MM.1S (cell line): ENCODE measurements around the gene RXFP1.

ENCODE experiments used
- DNase-seq: peaks from one replicate; pipeline ENCODE4 v3.0.0-alpha.2; 2015
- H2AFZ ChIP-seq: fragments of 300-600 bp; sonication (generic); 2 replicates; pipeline ENCODE4 v1.6.0; 2016; ENCODE audit warnings: antibody characterized with exemption, low read length
- H3F3A ChIP-seq: fragments of 300-600 bp; sonication (generic); 2 replicates; pipeline ENCODE4 v1.6.1; 2016; ENCODE audit warnings: mild to moderate bottlenecking, antibody characterized with exemption, low read length, moderate library complexity, mixed read lengths; ENCODE audit not compliant: insufficient read depth
- H3K27ac ChIP-seq: fragments of 300-600 bp; sonication (generic); 2 replicates; pipeline ENCODE4 v1.5.1; 2016; ENCODE audit warnings: mild to moderate bottlenecking, low read length
- H3K27me3 ChIP-seq: fragments of 300-600 bp; sonication (generic); replicated peaks from 2 replicates; pipeline ENCODE4 v1.6.0; 2016; ENCODE audit warnings: low read length; ENCODE audit not compliant: insufficient read depth
- H3K36me3 ChIP-seq: fragments of 300-600 bp; sonication (generic); replicated peaks from 2 replicates; pipeline ENCODE4 v1.6.1; 2016; ENCODE audit warnings: mild to moderate bottlenecking, low read length, mixed read lengths; ENCODE audit not compliant: insufficient read depth
- H3K4me1 ChIP-seq: fragments of 300-600 bp; sonication (generic); 2 replicates; pipeline ENCODE4 v1.6.1; 2016; ENCODE audit warnings: low read length, mixed read lengths
- H3K4me2 ChIP-seq: fragments of 300-600 bp; sonication (generic); 2 replicates; pipeline ENCODE4 v1.6.0; 2016; ENCODE audit warnings: low read depth, low read length
- H3K4me3 ChIP-seq: fragments of 300-600 bp; sonication (generic); 2 replicates; pipeline ENCODE4 v1.5.1; 2016; ENCODE audit warnings: low read length, mixed read lengths
- H3K79me2 ChIP-seq: fragments of 300-600 bp; sonication (generic); 2 replicates; pipeline ENCODE4 v1.6.1; 2016; ENCODE audit warnings: mixed run types, low read length, mixed read lengths
- H3K9ac ChIP-seq: fragments of 300-600 bp; sonication (generic); 2 replicates; pipeline ENCODE4 v1.6.1; 2016; ENCODE audit warnings: low read length, mixed read lengths
- H3K9me2 ChIP-seq: fragments of 300-600 bp; sonication (generic); replicated peaks from 2 replicates; pipeline ENCODE4 v1.6.1; 2016; ENCODE audit warnings: mild to moderate bottlenecking, low read length, mixed read lengths; ENCODE audit not compliant: insufficient read depth
- H3K9me3 ChIP-seq: fragments of 300-600 bp; sonication (generic); replicated peaks from 2 replicates; pipeline ENCODE4 v1.6.1; 2016; ENCODE audit warnings: mild to moderate bottlenecking, low read length, mixed read lengths; ENCODE audit not compliant: insufficient read depth
- H4K20me1 ChIP-seq: fragments of 300-600 bp; sonication (generic); 2 replicates; pipeline ENCODE4 v1.6.1; 2016; ENCODE audit warnings: mild to moderate bottlenecking, low read length, moderate library complexity, mixed read lengths; ENCODE audit not compliant: insufficient read depth
- CTCF ChIP-seq: fragments of 300-600 bp; sonication (generic); IDR thresholded peaks from 2 replicates; pipeline ENCODE4 v1.5.1; 2016; ENCODE audit warnings: antibody characterized with exemption, low read length, mixed read lengths
- EZH2 ChIP-seq: fragments of 300-600 bp; sonication (generic); optimal IDR thresholded peaks from 2 replicates; pipeline ENCODE3; 2017; ENCODE audit warnings: low read depth, mild to moderate bottlenecking, antibody characterized with exemption, low read length, mixed read lengths
- EZH2phosphoT487 ChIP-seq: fragments of 300-600 bp; sonication (generic); IDR thresholded peaks from 2 replicates; pipeline ENCODE4 v1.6.1; 2018; ENCODE audit warnings: antibody characterized with exemption, low read length

The RXFP1 gene

DNA sequence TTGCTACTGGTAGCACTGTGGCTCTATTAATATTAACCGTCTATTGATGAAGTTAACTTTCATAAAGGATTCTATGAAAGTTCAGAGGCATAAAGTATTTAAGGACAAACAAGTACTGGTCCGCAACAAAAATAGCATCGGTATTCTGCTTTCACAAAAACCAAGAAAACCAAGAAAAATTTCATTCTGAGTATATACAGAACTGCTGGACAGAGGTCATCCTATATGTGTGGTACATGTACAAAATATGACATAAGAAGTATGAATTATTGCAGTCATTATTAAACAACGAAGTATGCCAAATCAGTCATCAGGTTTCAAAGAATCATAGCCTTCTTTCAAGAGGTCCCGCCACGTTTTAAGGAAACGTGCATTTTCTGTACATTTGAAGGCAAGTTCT is 147.6 kb downstream of the RXFP1 start:
- Histone ChIP-seq H3K27me3 (no peaks in the 10 kb centered on the region), H4K20me1 (no peaks in the 10 kb centered on the region; the same call in 1 of the 2 replicates), H3K79me2 (peaks cover 58% of the 10 kb centered on the region), H3K27ac (no peak overlapping the region), H2AFZ (no peak overlapping the region), H3K9me3 (no peaks in the 10 kb centered on the region), H3K4me2 (no peak overlapping the region), H3K4me1 (0 out of 2 replicates have a peak, but pooled peaks cover 9% of the 10 kb centered on the region), H3K4me3 (no peak overlapping the region), H3K9me2 (no peaks in the 10 kb centered on the region), H3K36me3 (no peaks in the 10 kb centered on the region; the same call in 1 of the 2 replicates), H3F3A (peaks cover 22% of the 10 kb centered on the region), H3K9ac (no peak overlapping the region)
- DNase-seq, result no peak
- TF ChIP-seq EZH2phosphoT487 (no peak), CTCF (no peak)

DNA sequence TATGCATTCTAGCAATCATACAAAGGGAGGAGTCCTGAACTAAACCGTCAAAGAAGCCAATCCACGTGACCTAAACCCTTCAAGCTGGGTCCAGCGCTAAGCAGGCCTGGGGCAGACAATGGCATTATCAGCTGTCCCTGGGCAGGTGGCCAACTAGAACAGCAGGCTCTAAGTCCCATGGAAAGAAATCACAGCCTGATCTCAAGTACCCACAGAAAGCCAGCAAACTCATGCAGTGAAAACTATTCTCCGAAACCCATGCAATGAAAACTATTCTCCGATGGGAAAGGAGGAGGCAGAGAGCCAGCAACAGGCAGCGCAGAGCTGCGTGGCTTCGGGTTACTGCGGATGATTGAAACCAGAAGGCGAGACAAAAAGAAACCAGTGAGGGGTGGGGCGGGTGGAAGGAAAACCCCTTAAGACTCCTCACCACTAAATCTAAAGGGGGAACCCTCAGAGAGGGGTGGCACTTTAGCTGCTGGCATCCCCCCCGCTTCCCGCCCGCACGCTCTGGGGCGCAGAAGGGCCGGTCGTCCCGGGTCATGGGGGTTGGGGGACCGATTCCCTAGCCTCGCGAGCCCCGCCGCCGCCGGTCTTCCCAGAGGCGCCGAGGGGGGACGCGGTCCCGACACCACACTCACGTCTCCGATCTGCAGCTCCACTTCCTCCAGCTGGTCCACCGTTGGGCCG is 149.4 kb downstream of the RXFP1 start:
- peaks cover 62% of the 10 kb centered on the region for H3K79me2 ChIP-seq
- no peaks in the 10 kb centered on the region; the same call in 1 of the 2 replicates for H3K36me3 ChIP-seq
- peak overlapping the region; percentile 68 for H3K4me2 ChIP-seq
- peak overlapping the region; percentile 88 for H2AFZ ChIP-seq
- H3K4me3 ChIP-seq, result peak overlapping the region; percentile 88
- H3K9me2 ChIP-seq, result no peaks in the 10 kb centered on the region
- H4K20me1 ChIP-seq, result no peaks in the 10 kb centered on the region; the same call in 1 of the 2 replicates
- no peaks in the 10 kb centered on the region for H3K9me3 ChIP-seq
- H3K27me3 ChIP-seq, result no peaks in the 10 kb centered on the region
- H3K27ac ChIP-seq, result peak overlapping the region; percentile 90
- 0 out of 2 replicates have a peak, but pooled peaks cover 9% of the 10 kb centered on the region for H3K4me1 ChIP-seq
- no peak for TF ChIP-seq EZH2
- peak; percentile 70 for DNase-seq
- H3K9ac ChIP-seq, result peak overlapping the region; percentile 85
- peaks cover 22% of the 10 kb centered on the region for H3F3A ChIP-seq

GRCh38 chr4:158671665-158671914 is 149.9 kb downstream of the RXFP1 start, which contains the start of gene C4orf46:
Gene C4orf46 (minus strand): TSS chr4:158671887. CDS start chr4:158671801, 86 bp downstream.
- TF ChIP-seq EZH2 (no peak), CTCF (no peak), EZH2phosphoT487 (no peak)
- DNase-seq, result no peak
- Histone ChIP-seq H3K4me2 (peak within 1 kb of the TSS; percentile 92), H2AFZ (peak within 1 kb of the TSS; percentile 91), H3K4me3 (peak within 1 kb of the TSS; percentile 88), H3K9me2 (no peaks in the 10 kb centered on the region), H3K36me3 (no peaks in the 10 kb centered on the region; the same call in 1 of the 2 replicates), H3K9ac (peak within 1 kb of the TSS; percentile 85), H4K20me1 (no peaks in the 10 kb centered on the region; the same call in 1 of the 2 replicates), H3K9me3 (no peaks in the 10 kb centered on the region), H3K27ac (peak within 1 kb of the TSS; percentile 90), H3K79me2 (peaks cover 61% of the 10 kb centered on the region), H3K4me1 (0 out of 2 replicates have a peak, but pooled peaks cover 9% of the 10 kb centered on the region), H3F3A (peaks cover 22% of the 10 kb centered on the region), H3K27me3 (no peaks in the 10 kb centered on the region)
